Activated T-helper 1 cell treated with Interleukin-2 at 50 U/mL for 16 hours (primary cell): ENCODE data around the gene SPSB1.

Experiments
- DNase-seq: peaks from one replicate; pipeline ENCODE4 v3.0.0-alpha.2; 2020; ENCODE audit warnings: low read depth

Gene SPSB1

GRCh38 chr1:9300573-9300972 is 7.9 kb downstream of the SPSB1 start:
- DNase-seq = no peak

DNA sequence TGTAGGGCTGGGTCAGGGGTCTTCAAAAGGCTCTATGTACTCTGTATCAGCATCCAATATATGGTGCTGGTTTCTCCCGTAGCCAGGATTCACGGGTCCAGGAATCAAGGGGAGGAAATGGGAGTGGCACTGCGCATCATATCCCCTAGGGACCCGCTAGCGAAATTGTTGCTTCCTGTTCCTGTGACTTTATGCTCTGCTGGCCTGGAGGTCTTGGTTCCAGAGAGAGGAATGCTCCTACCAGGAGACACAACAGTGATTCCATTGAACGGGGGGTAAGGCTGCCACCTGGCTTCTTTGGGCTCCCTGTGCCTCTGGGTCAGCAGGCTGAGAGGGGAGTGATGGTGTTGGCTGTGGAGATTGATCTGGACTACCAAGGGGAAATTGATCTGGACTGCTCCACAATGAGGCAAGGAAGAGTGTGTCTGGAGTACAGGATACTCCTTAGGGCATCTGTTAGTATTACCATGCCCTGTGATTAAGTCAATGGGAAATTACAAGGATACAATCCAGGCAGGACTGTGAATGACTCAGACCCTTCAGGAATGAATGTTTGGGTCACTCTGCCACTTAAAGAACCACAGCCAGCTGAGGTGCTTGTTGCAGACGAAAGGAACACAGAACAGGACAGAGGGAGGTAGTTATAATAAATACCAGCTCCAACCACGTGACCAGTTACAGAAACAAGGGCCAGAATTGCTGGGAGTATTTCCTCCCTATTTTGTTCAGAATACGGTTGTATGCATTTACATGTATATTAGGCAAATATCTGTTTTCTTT is 10.2 kb downstream of the SPSB1 start:
- DNase-seq = no peak

DNA sequence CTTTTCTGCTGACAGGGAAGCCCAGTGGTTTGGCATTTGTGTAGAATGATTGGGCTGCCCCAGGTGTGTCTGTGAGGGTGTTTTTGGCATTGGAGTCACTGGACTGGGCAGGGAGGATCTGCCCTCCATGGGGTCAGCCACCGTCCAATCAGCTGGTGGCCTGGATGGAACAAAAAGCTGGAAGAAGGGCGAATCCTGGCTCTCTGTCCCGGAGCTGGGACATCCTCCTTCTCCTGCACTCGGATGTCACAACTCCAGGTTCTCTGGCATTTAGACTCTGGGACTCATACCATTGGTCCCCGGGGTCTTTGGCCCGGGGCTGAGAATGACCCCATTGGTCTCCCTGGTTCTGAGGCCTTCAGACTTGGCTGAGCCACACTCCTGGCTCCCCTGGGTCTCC is 11.2 kb downstream of the SPSB1 start:
- DNase-seq = no peak

DNA sequence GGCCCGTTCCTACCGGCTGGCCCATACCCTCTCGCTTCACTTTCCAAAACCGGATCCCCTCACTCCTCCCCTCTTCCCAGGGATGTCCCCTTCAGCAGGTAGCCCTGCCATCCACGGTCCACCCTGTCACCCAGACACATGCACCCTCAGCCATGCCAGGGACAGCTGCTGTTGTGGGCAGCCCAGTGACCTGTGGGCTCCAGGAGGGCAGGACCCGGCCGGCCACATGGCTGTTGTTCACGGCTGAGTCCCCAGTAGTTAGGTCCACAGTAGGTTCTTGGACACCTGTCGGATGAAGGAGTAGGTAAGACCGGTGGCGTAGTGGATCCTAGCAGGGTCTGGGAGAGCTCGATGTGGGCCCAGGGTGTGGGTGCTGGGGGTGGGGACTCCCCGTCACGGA is 12.5 kb downstream of the SPSB1 start:
- DNase-seq = no peak

- DNase-seq = no peak
Measured at GRCh38 chr1:9306006-9306405, 13.3 kb downstream of the SPSB1 start.

GRCh38 chr1:9307303-9307702 is 14.6 kb downstream of the SPSB1 start:
- DNase-seq = no peak

DNA sequence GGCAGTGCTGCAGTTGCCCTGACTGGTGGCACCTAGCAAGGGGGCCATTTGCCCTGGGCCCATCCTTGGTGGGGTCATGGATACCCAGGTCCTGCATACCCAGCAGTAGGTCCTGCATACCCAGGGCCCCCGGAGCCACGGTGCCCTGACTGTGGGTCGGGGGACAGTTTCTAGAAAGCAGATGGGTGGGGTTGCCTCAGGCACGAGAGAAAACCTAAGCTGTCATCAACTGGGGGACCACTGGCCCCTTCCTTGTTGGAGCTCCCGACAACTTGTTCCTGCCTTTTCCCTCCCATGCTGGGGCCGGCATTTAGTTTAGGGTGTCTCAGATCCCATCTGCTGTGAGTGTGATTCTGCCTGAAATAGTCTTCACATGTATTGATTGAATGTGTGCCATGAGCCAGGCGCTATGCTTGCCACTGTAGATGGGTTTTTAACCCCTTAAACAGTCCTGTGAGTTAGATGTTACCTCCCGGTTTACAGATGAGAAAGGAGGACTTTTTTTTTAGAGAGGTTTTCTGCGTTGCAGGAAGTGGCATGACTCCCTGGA is 15.6 kb downstream of the SPSB1 start:
- DNase-seq = no peak

DNA sequence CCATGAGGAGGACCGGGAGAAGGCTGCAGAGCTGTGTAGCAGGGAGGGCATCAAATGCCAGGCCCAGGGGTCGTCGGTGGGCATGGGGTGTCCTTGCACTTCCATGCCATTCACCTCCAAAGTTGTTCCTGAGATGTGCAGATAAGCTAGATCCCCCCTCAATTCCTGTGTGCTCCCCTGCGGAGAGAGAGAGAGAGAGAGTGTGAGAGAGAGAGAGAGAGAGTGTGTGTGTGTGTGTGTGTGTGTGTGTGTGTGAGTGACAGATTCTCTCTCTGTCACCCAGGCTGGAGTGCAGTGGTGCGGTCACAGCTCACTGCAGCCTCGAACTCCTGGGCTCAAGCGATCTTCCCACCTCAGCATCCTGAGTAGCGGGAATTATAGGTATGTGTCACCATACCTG is 16.4 kb downstream of the SPSB1 start:
- no peak for DNase-seq

- DNase-seq = no peak
Measured at GRCh38 chr1:9309991-9310390, 17.3 kb downstream of the SPSB1 start.

- DNase-seq = no peak
Measured at GRCh38 chr1:9311029-9311428, 18.3 kb downstream of the SPSB1 start.

- no peak for DNase-seq
Measured at GRCh38 chr1:9311479-9311878, 18.8 kb downstream of the SPSB1 start.

DNA sequence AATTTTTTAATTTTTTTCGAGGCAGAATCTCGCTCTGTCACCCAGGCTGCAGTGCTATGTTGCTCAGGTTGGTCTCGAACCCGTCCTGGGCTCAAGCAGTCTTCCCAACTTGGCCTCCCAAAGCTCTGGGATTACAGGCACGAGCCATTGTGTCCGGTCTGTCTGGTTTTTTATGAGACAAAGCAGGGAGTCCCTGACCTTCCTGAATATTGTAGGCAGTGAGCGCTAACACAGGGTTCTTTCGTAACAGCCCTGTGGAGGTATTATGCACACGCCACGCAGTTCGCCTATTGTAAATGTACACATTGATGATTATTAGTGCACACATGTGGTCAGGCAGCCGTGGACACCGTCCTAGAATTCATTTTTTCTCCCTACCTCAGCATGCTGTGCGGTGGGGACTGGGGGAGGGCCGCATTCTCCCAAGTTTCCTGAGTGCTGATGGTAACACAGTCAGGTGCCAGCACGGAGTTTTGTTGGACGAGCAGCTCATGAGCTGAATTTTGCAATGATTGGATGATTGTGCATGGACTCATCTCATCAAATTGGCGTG is 19.6 kb downstream of the SPSB1 start:
- DNase-seq = no peak

DNA sequence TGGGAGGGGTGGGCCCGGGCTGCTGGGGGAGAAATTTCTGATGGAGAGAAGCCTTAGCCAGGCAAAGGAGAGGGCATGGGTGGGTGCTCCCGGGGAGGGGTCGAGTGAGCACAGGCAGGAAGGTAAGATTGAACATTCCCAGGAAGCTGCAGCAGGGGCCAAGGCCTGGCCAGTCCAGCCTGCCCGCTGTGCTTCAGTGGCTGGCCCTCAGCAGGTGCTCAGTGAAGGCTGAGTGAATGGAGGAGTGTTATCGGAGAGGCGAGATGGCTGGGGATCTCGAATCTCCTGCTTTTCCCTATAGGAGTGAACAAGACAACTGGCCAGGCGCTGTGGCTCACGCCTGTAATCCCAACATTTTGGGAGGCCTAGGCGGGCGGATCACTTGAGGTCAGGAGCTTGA is 20.9 kb downstream of the SPSB1 start:
- no peak for DNase-seq

GRCh38 chr1:9314111-9314510 is 21.4 kb downstream of the SPSB1 start:
- DNase-seq = no peak

DNA sequence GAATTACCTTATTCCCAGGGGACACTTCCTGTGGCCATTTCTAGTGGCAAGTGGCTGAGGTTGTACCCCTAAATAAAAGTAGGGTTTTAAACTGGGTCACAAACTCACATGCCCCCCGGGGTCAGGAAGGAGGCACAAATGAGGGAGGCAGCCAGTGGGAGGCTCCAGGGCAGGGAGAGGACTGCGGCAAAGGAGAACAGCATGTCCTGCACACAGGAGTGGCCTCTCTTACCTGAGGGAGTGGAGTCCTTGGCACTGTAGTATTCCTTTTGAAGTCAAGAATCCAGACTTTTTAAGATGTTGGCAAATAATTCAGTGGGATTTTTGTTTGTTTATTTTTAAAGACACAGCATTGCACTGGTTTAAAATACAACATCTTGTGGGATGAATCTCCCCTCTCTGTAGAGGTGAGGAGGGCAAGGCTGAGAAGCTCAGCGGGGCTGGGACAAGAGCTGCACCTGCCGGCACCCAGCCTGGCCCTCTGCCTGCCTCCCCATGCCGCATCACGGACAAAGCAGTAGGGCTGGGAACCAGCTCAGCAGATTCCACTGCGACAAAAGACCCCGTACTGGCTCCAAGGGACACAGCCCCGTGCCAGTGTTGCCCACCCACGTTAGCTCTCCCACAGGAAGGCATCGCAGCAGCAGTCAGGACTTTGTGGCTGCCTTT is 22.2 kb downstream of the SPSB1 start:
- DNase-seq = no peak

DNA sequence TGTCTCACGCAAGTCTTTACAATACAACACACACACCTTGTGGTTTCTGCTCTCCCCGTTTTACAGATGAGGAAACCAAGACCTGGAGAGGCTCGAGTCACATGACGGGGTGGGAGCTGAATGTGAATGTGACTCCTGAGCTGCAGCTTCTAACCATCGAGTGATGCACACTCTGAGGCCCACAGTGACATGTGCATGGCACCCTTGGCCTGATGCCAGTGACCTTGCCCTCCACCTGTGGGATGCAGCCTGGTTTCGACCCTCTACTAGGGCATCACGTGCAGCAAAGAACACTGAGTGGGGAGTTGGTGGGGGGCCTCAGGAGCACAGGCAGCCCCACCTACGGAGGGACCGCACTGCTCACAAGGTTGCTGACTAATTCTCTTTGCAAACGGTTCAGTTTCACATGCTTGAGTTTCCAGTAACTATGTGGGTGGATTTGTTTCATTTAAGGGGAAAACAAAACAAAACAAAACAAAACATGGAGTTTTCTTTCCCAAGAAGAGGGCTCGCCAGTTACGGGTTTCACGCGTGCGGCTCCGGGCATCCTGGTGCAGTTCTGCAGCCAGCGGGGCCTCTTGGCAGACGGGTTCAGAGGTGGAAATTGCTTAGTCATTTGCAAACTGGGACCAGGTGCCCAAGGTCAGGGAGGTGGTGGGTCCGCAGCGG is 22.9 kb downstream of the SPSB1 start:
- no peak for DNase-seq

DNA sequence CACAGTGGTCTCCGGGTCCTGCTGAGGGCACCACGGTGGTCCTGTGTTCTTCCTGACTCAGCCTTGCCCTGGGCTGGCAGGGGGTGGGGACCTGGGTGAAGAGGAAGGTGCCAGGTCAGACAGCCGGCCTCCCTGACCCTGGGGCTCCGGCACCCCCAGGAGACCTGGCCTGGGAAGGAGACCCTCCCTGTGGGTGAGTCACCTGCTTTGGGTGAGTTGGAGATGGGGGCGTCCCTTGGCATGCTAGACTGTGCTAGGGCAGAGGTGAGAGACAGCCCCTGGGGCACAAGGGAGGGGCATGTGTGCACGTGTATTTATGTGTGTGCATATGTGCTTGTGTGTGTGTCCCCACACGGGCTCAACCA is 23.4 kb downstream of the SPSB1 start:
- no peak for DNase-seq

GRCh38 chr1:9316512-9316911 is 23.8 kb downstream of the SPSB1 start:
- DNase-seq = no peak

GRCh38 chr1:9317072-9317471 is 24.4 kb downstream of the SPSB1 start:
- no peak for DNase-seq

GRCh38 chr1:9317591-9318417 is 25.1 kb downstream of the SPSB1 start:
- DNase-seq = no peak

DNA sequence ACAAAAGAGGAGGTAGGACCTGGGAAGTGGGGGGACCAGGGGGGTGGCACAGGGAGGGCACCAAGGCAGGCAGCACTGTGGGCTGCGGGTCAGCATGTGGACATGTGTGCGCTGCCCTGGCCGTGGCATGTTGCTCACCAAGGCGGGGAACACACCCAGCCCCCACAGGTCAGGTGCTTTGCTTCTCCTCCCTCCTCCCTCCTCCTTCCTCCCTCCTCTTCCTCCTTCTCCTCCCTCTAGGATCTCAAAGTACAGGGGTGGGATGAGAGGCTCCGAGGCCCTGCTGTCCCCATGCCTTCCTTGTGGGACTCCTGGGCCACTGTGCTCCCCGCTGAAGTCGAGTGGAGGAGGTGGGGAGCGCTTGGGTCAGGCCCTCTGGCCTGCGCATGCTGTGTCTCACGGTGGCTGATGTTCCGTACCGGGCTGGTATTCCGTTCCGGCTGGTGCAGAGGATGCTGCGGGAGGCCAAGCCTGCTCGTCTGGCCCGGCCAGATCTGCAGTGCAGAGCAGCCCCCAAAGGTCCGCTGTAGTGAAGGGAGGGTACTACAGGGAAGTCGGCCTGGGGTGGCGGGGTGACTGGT is 26.6 kb downstream of the SPSB1 start:
- DNase-seq = no peak
